T follicular helper cell (primary cell): ENCODE results near the gene TPI1.
"Not testable (repeated sequence)": the region's sequence is repeated elsewhere in the genome, so short reads cannot be mapped to it uniquely, and the experiment has no call there.

Experiments used
- DNase-seq: peaks from one replicate; pipeline ENCODE4 v3.0.0-alpha.2; 2020; ENCODE audit warnings: low read depth

The TPI1 gene

DNA sequence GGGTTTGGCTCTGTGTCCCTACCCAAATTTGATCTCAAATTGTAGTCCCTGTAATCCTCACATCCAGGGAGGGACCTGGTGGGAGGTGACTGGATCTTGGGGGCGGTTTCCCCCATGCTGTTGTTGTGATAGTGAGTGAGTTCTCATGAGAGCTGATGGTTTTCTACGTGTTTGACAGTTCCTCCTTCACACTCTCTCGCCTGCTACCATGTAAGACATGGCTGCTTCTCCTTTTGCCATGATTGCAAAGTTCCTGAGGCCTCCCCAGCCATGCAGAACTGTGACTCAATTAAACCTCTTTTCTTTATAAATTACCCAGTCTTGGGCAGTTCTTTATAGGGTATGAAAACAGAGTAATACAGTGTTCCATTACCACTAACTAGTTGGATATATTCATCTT lies 27.0 kb downstream of the TPI1 start:
- no peak for DNase-seq

DNA sequence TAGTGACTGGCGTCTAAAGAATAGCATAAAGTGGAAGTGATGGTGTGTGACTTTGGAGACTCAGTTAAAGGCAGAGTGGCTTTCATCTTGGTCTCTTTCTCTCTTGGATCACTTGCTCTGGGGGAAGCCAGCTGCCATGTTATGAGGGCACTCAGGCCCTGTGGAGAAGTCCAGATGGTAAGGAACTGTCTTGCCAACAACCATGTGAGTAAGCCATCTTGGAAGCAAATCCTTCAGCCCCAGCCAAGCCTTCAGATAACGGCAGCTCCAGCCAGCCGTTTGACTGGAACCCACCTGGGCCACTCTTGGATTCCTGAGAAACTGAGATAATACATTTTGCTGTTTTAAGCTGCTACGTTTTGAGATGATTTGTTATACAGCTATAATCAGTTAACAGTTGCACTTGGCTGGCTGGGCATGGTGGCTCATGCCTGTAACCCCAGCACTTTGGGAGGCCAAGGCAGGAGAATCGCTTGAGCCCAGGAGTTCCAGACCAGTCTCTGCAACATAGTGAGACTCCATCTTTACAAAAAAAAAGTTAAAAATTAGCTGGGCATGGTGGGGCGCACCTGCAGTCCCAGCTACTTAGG lies 29.6 kb downstream of the TPI1 start:
- no peak for DNase-seq

DNA sequence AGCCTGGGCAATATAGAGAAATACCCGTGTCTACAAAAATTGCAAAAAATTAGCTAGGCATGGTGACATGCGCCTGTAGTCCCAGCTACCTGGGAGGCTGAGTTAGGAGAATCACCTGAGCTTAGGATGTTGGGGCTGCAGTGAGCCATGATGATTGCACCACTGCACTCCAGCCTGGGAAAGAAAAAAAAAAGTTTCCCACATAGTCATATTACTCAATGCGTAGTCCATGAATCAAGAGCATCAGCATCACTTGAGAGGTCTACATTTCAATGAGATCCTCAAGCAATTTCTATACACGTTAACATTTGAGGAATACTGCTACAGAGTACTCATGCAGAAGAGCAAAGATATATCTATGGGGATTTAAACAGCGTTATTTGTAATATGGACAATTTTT lies 32.1 kb downstream of the TPI1 start:
- no peak for DNase-seq

DNA sequence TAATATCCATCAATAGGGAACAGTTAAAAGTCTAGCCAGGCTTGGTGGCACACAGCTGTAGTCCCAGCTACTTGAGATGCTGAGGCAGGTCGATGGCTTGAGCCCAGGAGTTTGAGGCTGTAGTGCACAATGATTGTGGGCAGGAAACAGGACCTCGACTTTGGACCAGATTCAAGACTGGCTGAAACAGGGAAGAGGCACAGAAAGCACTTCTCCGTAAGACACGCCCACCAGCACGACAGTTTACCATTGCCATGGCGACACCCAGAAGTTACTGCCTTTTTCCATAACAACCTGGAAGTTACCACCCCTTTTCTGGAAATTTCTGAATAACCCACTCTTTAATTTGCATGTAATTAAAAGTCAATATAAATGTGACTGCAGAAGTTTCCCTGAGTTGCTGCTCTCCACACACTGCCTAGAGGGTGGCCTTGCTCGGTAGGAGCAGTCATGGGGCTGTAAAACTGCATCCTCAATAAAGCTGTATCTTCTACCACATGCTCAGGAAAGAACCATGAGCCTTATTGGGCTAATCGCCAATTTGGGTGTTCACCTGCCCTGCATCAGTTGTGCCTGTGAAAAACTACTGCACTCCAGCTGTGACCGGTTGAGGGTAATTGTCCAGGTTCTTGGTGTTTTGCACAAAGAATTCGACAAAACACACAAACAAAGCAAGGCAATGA lies 32.6 kb downstream of the TPI1 start:
- no peak for DNase-seq

DNA sequence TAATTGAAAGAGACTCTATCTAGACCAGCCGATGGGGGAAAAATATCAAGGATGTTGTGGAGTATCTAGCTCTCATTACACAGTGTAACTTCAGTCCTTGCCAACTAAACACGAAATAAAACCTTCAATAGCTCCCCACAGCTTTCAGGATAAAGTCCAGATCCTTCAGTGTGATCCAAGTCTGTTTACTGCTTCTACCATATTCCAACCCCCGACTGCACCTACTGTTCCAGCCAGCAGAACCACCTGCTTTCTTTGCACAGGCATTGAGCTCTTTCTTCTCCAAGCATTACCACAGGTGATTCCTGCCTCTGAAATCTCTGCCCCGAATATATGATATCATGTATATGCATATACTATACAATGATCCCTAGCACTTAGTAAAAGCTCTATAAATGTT lies 35.1 kb downstream of the TPI1 start:
- DNase-seq, result no peak

DNA sequence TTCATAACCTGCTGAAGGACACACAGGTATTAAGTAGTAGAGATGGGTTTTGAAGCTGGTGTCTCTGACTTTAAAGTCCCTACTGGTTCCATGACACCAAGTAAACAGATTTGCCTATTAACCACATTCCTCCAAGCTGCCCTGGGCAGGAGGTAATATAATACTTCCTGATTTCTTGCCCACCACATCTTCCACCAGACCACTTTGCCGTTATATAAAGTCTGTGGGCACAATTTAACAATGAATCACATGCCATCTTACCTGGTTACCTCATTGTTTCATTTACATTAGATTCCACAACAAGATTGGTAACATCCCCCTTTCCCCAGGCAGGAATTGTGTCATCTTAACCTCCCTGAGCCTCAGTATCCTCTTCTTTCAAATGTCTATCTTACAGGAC lies 36.4 kb downstream of the TPI1 start:
- DNase-seq, result no peak

DNA sequence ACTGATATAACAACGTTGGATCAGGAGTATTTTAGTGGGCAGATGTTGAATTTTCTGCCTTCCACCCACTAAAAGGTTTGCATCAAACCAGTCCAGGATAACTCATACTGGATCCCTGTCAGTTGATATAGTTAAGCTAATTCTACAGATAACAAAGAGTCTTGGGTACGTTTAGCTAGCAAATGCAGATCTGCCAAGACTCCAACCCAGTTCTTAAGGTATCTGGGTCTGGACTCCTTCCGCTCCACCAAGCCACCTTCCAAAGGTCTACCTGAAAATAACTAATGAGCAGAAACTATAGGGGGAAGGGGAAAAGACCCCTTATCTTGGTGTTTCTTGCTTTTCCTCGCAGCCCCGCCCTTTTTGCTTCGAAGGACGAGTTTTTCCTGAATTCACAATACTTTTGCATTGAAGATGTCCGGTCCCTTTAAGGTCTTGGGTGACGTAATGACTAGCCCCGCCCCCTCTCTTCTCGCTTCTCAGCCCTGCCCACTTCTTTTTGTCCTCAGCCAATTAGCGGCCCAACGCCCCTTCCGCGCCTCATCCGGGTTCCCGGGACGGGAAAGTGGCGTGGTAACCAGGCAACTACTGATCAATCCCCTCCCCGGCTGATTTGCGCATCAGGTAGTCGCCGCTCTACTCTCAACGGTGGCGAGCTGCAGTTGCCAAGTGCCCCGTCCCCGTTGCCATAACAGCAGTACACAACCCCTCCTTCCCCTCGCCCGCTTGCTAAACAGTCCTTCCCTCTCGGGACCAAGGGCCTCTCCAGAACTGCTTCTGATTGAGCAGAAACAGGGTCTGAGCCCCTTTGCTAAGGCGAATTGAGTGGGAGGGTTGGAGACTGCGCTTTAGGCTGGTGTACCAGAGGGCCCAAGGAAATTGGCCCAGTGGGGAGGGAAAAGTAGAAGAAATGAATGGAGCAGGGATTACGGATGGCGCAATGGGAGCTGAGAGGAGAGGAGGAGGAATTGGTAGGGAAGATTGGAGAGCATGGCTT lies 37.2 kb downstream of the TPI1 start, which contains the start of gene LRRC23:
LRRC23 (plus strand) TSS at position 543 of the 997 bp plus-strand sequence. CDS start 812 bp downstream, outside the sequence.
- peak; percentile 97 for DNase-seq

DNA sequence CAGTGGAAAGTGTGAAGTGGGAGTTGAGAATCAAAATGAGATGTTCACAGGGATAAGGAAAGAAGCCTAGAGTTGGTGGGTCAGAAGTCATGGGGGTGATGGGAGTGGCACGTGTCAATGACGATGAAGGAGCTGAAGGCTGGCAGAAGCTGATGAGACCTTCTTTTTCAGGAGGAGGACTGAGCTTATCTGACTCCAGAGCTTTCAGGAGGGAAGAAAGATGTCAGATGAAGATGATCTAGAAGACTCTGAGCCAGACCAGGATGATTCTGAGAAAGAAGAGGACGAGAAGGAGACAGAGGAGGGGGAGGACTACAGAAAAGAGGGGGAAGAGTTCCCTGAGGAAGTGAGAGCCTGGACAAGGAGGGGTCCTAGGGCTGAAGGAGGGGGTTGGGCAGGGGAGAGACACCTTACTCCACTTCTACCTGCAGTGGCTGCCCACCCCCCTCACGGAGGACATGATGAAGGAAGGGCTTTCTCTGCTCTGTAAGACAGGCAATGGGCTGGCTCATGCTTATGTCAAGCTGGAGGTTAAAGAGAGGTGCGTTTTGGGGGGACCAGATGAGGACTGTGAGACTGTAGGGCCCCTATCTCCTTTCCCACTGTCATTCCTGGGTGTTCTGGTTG lies 38.2 kb downstream of the TPI1 start:
- DNase-seq, result no peak

DNA sequence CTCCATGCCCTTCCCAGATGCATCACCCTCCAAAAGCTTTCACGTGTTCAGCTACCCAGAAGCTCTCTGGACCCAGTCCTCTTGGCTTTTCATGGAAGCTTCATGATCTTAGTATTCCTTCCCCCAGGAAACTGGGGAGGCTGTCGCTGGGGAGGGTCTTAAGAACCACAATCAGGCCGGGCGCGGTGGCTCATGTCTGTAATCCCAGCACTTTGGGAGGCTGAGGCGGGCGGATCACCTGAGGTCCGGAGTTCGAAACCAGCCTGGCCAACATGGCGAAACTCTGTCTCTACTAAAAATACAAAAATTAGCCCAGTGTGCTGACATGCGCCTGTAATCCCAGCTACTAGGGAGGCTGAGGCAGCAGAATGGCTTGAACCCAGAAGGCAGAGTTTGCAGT lies 40.8 kb downstream of the TPI1 start:
- not testable (repeated sequence) for DNase-seq

DNA sequence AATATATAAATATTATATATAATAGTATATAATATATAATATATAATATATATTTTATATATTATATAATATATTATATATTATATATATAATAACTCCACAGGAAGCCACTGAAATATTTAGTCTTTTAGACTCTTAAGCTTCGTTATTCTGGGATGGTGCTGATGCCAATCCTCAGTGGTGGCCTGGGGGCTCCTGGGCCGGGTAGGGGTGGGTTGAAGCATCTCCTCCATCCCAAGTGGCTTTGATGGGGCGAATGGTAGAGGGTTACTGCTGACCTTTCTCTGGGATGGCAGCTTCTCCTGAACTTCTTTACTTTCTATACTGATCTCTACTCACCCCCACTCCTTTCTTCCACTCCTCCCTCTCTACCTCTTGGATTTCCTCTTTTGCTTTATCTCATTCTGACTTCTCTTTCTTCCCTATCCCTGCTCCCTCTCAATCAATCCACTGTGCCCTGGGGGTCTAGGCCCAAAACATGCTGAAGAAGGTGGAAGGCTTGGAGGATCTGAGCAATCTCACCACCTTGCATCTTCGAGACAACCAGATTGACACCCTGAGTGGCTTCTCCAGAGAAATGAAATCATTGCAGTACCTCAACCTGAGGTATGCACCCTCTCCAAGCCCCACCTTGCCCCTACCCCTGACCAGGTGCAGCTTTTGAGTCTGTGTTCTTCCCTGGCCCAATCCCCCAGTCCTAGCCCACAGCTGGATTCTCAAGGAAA lies 42.3 kb downstream of the TPI1 start:
- DNase-seq, result no peak

DNA sequence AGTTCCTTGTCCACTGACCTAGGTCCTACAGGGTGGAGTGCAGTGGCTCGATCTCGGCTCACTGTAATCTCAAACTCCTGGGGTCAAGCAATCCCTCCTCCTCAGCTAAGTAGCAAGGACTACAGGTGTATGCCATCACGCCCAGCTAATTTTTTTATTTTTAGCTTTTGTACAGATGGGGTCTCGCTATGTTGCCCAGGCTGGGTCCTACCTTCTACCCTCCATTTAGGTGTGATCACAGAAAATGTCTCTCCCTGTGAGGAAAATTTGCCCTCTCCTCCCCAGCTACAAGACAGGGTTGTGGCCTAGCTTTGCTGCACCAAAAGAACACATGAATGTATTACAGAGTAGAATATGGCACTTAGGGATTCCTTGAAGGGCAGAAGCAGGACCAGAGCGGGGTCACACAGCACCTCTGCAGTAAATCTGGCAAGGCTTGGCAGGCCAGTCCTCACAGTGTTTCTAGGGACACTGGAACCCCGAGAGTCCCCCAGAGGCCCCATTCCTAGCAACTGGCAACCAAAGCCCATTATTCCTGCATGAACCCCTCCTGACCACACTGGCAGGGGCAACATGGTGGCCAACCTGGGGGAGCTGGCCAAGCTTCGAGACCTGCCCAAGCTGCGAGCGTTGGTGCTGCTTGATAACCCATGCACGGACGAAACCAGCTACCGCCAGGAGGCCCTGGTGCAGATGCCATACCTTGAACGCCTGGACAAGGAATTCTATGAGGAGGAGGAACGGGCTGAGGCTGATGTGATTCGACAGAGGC lies 45.0 kb downstream of the TPI1 start:
- DNase-seq, result no peak

DNA sequence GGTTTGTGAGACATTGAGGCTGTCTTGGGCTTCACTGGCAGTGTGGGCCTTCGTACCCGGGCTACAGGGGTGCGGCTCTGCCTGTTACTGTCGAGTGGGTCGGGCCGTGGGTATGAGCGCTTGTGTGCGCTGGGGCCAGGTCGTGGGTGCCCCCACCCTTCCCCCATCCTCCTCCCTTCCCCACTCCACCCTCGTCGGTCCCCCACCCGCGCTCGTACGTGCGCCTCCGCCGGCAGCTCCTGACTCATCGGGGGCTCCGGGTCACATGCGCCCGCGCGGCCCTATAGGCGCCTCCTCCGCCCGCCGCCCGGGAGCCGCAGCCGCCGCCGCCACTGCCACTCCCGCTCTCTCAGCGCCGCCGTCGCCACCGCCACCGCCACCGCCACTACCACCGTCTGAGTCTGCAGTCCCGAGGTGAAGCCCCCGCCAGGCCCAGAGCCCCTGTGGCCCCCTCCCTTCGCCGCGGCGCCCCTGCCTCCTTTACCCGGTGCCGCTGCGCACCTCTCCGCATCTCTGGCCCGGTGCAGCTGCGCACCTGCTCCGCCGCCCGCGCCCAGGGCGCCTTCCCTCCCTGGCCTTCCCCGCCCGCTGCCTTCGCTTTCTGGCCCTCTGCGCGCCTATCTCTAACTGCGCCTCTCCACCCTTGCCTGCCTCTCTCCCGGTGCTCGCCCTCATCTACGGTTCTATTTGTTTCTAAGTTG lies 47.1 kb downstream of the TPI1 start, which contains the start of gene ENO2:
ENO2 (plus strand) TSS at position 335 of the 701 bp plus-strand sequence. CDS start 1,253 bp downstream, outside the sequence.
- peak; percentile 81 for DNase-seq

DNA sequence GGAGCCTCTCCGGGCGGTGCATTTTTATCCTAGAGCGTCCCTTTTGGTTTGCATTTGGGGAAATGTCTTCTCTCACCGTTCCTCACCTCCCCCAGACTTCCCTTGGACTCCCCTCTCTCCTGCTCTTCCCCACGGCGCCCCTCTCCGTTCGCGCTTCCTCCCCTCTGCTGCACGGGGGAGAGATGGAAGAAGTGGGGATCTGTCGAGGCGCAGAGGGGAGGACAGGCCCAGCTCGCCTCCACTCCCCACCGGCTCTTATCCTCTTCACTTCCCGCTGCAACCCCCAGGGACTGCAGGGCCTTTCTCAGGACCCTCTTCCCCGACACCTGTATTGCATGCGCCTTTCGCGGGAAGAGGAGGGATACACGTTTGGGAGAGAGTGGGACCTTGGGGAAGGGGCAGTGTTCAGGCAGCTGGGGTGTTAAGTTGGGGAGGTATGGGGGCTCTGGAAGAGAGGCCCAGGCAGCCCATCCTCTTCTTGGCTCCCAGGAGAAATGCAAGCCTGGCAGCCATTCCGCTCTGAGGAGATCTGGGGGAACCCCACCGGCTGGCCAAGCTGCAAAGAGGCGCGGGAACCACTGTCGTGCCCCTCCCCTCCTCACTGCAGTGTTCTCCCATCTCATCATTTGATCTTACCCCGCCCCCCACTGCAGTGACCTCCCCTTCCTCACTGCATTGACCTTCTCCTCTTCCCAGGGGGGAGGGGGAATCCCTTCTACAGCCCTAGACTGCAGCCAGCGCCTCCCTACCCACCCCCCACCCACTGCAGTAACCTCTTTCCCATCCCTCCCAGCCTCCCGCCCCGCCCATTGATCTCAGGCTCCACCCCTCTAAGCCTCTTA lies 47.8 kb downstream of the TPI1 start:
- DNase-seq, result no peak

DNA sequence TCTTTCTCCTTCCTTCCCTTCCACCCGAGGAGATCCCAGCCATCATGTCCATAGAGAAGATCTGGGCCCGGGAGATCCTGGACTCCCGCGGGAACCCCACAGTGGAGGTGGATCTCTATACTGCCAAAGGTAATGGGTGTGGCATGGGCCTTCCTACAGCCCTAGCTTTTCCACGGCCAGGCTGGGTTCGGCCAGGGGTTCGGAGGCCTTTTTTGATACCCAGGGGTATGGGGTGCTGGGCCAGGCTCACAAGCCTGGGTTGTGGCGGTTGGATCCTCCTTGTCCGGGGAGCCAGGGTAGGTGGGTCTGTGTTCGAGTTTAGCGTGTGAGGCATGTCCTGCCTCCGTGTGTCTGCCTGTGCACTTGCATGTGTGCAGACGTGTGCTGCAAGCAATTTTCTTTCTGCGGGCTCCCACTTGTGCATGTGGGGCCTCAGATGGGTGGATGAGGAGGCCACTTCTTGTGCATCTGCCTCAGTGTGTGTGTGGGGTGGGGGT lies 48.5 kb downstream of the TPI1 start:
- no peak for DNase-seq

DNA sequence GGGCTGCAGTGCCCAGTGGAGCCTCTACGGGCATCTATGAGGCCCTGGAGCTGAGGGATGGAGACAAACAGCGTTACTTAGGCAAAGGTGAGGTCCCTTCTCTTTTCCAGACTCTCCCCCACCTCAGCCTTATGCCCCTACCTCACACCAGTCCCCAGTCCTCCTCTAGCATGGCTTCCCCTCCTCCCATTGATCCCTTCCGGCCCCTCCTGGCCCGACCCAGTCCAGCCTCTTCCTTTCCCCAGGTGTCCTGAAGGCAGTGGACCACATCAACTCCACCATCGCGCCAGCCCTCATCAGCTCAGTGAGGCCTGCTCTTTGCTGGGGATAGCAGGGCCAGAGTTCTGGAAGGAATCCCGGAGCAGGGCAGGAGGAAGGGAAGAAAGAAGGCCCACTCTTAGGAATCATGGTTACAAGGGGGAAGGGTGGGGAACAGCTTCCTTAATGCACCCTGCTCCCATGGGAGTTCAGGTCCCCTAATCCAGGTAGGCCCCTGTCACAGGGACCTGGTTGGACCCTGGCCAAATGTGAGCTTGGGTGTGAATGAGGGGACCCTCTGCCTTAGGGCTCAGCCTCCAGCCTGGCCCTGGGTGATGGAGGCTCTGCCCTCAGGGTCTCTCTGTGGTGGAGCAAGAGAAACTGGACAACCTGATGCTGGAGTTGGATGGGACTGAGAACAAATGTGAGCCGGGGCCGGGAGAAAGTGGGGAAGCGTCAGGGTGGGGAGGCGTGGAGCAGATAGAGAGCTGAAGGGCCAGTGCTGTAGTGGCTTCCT lies 49.3 kb downstream of the TPI1 start:
- no peak for DNase-seq

DNA sequence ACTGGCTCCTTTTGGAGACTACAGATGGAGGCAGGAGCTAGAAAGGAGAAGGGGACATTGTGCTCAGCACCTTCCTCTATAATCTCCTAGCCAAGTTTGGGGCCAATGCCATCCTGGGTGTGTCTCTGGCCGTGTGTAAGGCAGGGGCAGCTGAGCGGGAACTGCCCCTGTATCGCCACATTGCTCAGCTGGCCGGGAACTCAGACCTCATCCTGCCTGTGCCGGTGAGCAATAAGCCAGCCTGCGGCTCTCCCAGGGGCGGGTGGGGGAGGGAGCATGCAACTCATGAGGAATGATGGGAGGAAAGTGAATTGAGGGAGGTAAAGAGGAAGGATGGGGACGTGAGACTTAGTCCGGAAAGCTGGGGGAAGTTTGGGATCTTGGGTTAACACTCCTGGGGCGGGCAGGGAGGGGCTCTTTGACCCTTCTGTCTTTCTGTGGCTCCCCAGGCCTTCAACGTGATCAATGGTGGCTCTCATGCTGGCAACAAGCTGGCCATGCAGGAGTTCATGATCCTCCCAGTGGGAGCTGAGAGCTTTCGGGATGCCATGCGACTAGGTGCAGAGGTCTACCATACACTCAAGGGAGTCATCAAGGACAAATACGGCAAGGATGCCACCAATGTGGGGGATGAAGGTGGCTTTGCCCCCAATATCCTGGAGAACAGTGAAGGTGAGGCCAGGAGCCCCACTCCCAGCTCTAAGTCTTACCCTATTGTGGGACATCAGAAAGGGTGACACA lies 50.3 kb downstream of the TPI1 start:
- DNase-seq, result no peak

DNA sequence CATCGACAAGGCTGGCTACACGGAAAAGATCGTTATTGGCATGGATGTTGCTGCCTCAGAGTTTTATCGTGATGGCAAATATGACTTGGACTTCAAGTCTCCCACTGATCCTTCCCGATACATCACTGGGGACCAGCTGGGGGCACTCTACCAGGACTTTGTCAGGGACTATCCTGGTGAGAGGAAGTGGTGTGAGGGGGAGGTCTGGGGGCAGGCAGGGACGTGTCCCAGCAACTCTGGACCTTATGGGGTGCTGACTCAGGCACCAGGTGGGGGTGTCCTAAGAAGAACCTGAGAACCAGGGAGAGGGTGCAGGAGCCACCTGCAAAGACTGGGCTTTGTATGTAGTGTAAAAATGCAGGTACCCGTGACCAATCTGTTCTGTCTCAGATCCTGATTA lies 52.3 kb downstream of the TPI1 start:
- DNase-seq, result no peak
